Germinal center (tissue), 1 donor: Measurements from ENCODE around the gene RALGAPB.
A peak's percentile ranks its signal among the peaks of the same experiment; 100 is the strongest.
"Not testable (repeated sequence)": the region's sequence is repeated elsewhere in the genome, so short reads cannot be mapped to it uniquely, and the experiment has no call there.

Source experiments
- DNase-seq: peaks from one replicate; pipeline ENCODE4 v3.0.0; 2012; ENCODE audit warnings: mixed read lengths, low spot score

Gene RALGAPB

GRCh38 chr20:38497246-38497935, 24.7 kb downstream of the RALGAPB start:
- DNase-seq: no peak

- DNase-seq: no peak
Measured at GRCh38 chr20:38498909-38499308, 26.3 kb downstream of the RALGAPB start.

GRCh38 chr20:38499366-38499765, 26.7 kb downstream of the RALGAPB start:
- DNase-seq: no peak

GRCh38 chr20:38501858-38502436, 29.3 kb downstream of the RALGAPB start:
- DNase-seq: no peak

- DNase-seq: no peak
Measured at GRCh38 chr20:38504368-38505090, 31.9 kb downstream of the RALGAPB start.

GRCh38 chr20:38505091-38505455, 32.4 kb downstream of the RALGAPB start:
- DNase-seq: no peak

- DNase-seq: not testable (repeated sequence)
Measured at GRCh38 chr20:38511726-38512125, 39.1 kb downstream of the RALGAPB start.

- no peak for DNase-seq
Measured at GRCh38 chr20:38514185-38514584, 41.5 kb downstream of the RALGAPB start.

- DNase-seq: no peak
Measured at GRCh38 chr20:38514947-38515346, 42.3 kb downstream of the RALGAPB start.

- DNase-seq: no peak
Measured at GRCh38 chr20:38515631-38516030, 43.0 kb downstream of the RALGAPB start.

GRCh38 chr20:38519426-38519825, 46.8 kb downstream of the RALGAPB start:
- no peak for DNase-seq

- no peak for DNase-seq
Measured at GRCh38 chr20:38520261-38520660, 47.6 kb downstream of the RALGAPB start.

- DNase-seq: no peak
Measured at GRCh38 chr20:38523697-38524096, 51.1 kb downstream of the RALGAPB start.

- DNase-seq: no peak
Measured at GRCh38 chr20:38528167-38528566, 55.5 kb downstream of the RALGAPB start.

- DNase-seq: no peak
Measured at GRCh38 chr20:38531021-38531420, 58.4 kb downstream of the RALGAPB start.

- DNase-seq: no peak
Measured at GRCh38 chr20:38534756-38535155, 62.1 kb downstream of the RALGAPB start.

- no peak for DNase-seq
Measured at GRCh38 chr20:38536310-38536709, 63.7 kb downstream of the RALGAPB start.

- DNase-seq: no peak
Measured at GRCh38 chr20:38537176-38537575, 64.5 kb downstream of the RALGAPB start.

GRCh38 chr20:38538789-38539188, 66.1 kb downstream of the RALGAPB start:
- no peak for DNase-seq

- DNase-seq: peak; percentile 3
Measured at GRCh38 chr20:38543014-38543906, 70.6 kb downstream of the RALGAPB start.

GRCh38 chr20:38545771-38546170, 73.1 kb downstream of the RALGAPB start:
- DNase-seq: no peak
